Vagina (tissue), 2 donors: ENCODE measurements around the gene FRMD3. TPM values are rescaled to one million over a fixed set of nuclear protein-coding genes. Genes with fewer than 3 reads are reported as not detected.

Experiments used
- DNase-seq, 2 donors: peaks; one replicate each; pipeline ENCODE4 v3.0.0-alpha.2; 2017; ENCODE audit errors: extremely low spot score in 2 of 2
- H3K27ac ChIP-seq: fragments of 200-600 bp; sonication (generic); one replicate; pipeline ENCODE4 v1.5.1; 2019
- H3K27me3 ChIP-seq: fragments of 200-600 bp; sonication (generic); one replicate; pipeline ENCODE4 v1.5.1; 2019
- H3K36me3 ChIP-seq, 2 donors: fragments of 200-600 bp; sonication (generic); one replicate each; pipeline ENCODE4 v1.5.1; 2017 to 2019
- H3K4me1 ChIP-seq: fragments of 200-600 bp; sonication (generic); one replicate; pipeline ENCODE4 v1.5.1; 2019
- H3K4me3 ChIP-seq, 2 donors: fragments of 200-600 bp; sonication (generic); 1 replicate in 1 of 2; 2 replicates in 1 of 2; pipeline ENCODE4 v1.5.1; 2016 to 2019
- H3K9me3 ChIP-seq: fragments of 200-600 bp; sonication (generic); one replicate; pipeline ENCODE4 v1.5.1; 2019
- CTCF ChIP-seq, 3 experiments: fragments of 450-650 bp in 2 of 3; fragments of 200-600 bp in 1 of 3; sonication (generic) in 1 of 3; IDR thresholded peaks; one replicate each; pipeline ENCODE4 v1.5.1; 2017 to 2019; ENCODE audit warnings: antibody characterized with exemption in 3 of 3, mild to moderate bottlenecking in 2 of 3, moderate library complexity in 2 of 3
- POLR2A ChIP-seq, 2 donors: fragments of 450-650 bp; IDR thresholded peaks; one replicate each; pipeline ENCODE4 v1.6.1; 2017; ENCODE audit warnings: antibody characterized with exemption in 2 of 2, mild to moderate bottlenecking in 2 of 2, moderate library complexity in 2 of 2
- POLR2AphosphoS5 ChIP-seq, 2 donors: sonication (generic); formaldehyde crosslinking; IDR thresholded peaks; one replicate each; pipeline ENCODE4 v1.9.0; 2017; ENCODE audit warnings: antibody characterized with exemption in 2 of 2, mild to moderate bottlenecking in 2 of 2, low read depth in 1 of 2; ENCODE audit not compliant: insufficient read depth in 1 of 2
- intact Hi-C: fragments of 100-400 bp; cut with DNase I; formaldehyde crosslinking; loops from one replicate; pipeline ENCODE4 v1.15.1; 2023
- total RNA-seq: library from RNA; depleted of rRNA; stranded (reverse); fragments of >200 nt; gene quantifications from one replicate; pipeline ENCODE4 v1.2.3, GENCODE V29; 2016

The FRMD3 gene
- total RNA-seq, 1 donor from 2014 or later = 13.8 TPM

GRCh38 chr9:83240671-83241070, 297.5 kb downstream of the FRMD3 start:
- H3K36me3 ChIP-seq = no peaks in the 10 kb centered on the region
- no peak for TF ChIP-seq POLR2A (IDR thresholded peaks at IDR 0.05)
- TF ChIP-seq CTCF (IDR thresholded peaks at IDR 0.05) = no peak
- TF ChIP-seq POLR2AphosphoS5 (IDR thresholded peaks at IDR 0.05; ENCODE audit: insufficient read depth in 1 of 2, low read depth in 1 of 2) = no peak
- DNase-seq = no peak
- H3K4me1 ChIP-seq = peaks cover 11% of the 10 kb centered on the region
- no peaks in the 10 kb centered on the region for H3K9me3 ChIP-seq
- H3K27me3 ChIP-seq = no peaks in the 10 kb centered on the region
- intact Hi-C loops = no loop called here
- no peak overlapping the region for H3K4me3 ChIP-seq
- no peak overlapping the region for H3K27ac ChIP-seq

GRCh38 chr9:83239747-83240146, 298.5 kb downstream of the FRMD3 start:
- H3K4me3 ChIP-seq = no peak overlapping the region
- H3K4me1 ChIP-seq = peaks cover 11% of the 10 kb centered on the region
- no peaks in the 10 kb centered on the region for H3K27me3 ChIP-seq
- no peaks in the 10 kb centered on the region for H3K36me3 ChIP-seq
- DNase-seq = no peak
- TF ChIP-seq POLR2A (IDR thresholded peaks at IDR 0.05) (no peak), CTCF (IDR thresholded peaks at IDR 0.05) (no peak), POLR2AphosphoS5 (IDR thresholded peaks at IDR 0.05; ENCODE audit: insufficient read depth in 1 of 2, low read depth in 1 of 2) (no peak)
- H3K27ac ChIP-seq = no peak overlapping the region
- intact Hi-C loops = no loop called here
- no peaks in the 10 kb centered on the region for H3K9me3 ChIP-seq

GRCh38 chr9:83238871-83239640, 299.1 kb downstream of the FRMD3 start:
- TF ChIP-seq CTCF (IDR thresholded peaks at IDR 0.05) = no peak
- no peaks in the 10 kb centered on the region for H3K36me3 ChIP-seq
- no peaks in the 10 kb centered on the region for H3K27me3 ChIP-seq
- no peak for DNase-seq
- no peak overlapping the region for H3K4me3 ChIP-seq
- H3K27ac ChIP-seq = no peak overlapping the region
- intact Hi-C loops = no loop called here
- H3K9me3 ChIP-seq = no peaks in the 10 kb centered on the region
- H3K4me1 ChIP-seq = peaks cover 11% of the 10 kb centered on the region

- Histone ChIP-seq H3K4me1 (peaks cover 11% of the 10 kb centered on the region), H3K9me3 (no peaks in the 10 kb centered on the region), H3K36me3 (no peaks in the 10 kb centered on the region), H3K4me3 (no peak overlapping the region), H3K27ac (no peak overlapping the region), H3K27me3 (no peaks in the 10 kb centered on the region)
- TF ChIP-seq POLR2AphosphoS5 (IDR thresholded peaks at IDR 0.05; ENCODE audit: insufficient read depth in 1 of 2, low read depth in 1 of 2) (no peak), CTCF (IDR thresholded peaks at IDR 0.05) (no peak), POLR2A (IDR thresholded peaks at IDR 0.05) (no peak)
- no peak for DNase-seq
- intact Hi-C loops = no loop called here
These were observed 302.0 kb downstream of the FRMD3 start for GRCh38 chr9:83236029-83236696.

GRCh38 chr9:83235526-83235925, 302.7 kb downstream of the FRMD3 start:
- DNase-seq = no peak
- intact Hi-C loops = no loop called here
- TF ChIP-seq CTCF (IDR thresholded peaks at IDR 0.05) (no peak), POLR2A (IDR thresholded peaks at IDR 0.05) (no peak), POLR2AphosphoS5 (IDR thresholded peaks at IDR 0.05; ENCODE audit: insufficient read depth in 1 of 2, low read depth in 1 of 2) (no peak)
- Histone ChIP-seq H3K27me3 (no peaks in the 10 kb centered on the region), H3K36me3 (no peaks in the 10 kb centered on the region), H3K9me3 (no peaks in the 10 kb centered on the region), H3K27ac (no peak overlapping the region), H3K4me3 (no peak overlapping the region), H3K4me1 (peaks cover 11% of the 10 kb centered on the region)
